Measurements from ENCODE around the gene HCN4.

The HCN4 gene

GRCh38 chr15:73295630-73296286 lies 73.0 kb downstream of the HCN4 start:
- DNase-seq (ENCODE audit: low spot score): no peak

DNA sequence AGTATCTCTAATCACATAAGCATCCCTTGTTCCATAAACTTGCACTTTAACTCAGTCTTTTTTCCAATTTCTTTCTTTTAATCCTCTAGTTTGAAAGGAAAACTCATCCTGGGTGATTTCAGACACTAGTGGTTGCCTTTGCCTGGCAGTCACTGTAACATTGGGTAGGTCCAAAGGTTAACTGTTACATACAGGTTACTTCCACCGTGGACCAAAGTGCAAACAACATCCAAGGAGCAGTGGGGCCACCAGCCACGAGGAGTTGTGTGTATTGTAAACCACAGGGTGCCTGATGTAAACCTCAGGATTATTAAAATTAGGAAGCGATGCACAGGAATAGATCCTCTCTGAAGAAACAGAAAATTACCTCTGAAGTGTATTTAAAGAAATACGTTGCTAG lies 75.0 kb downstream of the HCN4 start:
- DNase-seq (ENCODE audit: low spot score): no peak

GRCh38 chr15:73291441-73291840 lies 77.3 kb downstream of the HCN4 start:
- no peak for DNase-seq (ENCODE audit: low spot score)

DNA sequence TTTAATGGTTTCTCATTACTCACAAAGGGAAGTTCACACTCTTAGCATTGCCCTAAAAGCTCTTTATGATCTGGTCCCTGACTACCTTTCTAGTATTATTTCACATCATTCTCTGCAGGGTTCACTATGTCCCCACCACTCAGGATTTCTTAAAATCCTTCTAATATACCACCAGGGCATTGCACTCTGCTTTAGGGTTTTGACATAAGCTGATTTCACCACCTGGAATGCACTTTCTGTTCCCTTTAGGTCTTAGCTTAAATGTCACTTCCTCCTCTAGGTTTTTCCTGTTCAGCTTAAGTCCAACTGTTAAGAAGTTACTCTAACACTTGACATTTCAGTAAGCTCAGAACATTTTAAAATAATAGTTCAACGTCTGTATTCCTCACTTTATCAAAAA lies 81.7 kb downstream of the HCN4 start:
- DNase-seq (ENCODE audit: low spot score): no peak

- no peak for DNase-seq (ENCODE audit: low spot score)
Observed at GRCh38 chr15:73286311-73286710, 82.4 kb downstream of the HCN4 start.

DNA sequence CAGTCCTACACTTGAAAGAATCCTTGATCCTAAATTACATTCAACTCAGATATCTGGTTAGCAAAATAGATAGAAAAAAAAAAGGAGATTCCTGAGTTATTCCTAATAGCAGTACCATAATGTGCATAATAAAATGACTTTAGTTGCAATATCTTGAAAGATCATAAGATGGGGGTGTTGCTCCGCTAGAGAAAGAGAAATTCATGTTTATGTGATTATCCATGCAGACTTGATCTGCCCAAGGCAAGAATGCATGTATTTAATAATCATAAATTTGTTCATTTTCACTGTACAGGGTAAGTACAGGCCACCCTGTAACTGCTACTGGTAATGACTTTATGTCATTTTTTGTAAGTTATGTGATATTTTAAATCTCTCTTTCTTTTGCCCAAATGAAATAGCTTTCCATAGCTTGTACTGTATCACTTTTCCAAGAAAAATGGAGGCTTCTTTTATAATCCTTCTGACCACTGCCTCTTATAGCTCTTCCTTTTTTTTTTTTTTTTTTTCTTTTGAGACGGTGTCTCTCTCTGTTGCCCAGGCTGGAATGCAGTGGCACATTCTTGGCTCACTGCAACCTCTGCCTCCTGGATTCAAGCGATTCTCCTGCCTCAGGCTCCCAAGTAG lies 84.6 kb downstream of the HCN4 start:
- no peak for DNase-seq (ENCODE audit: low spot score)

DNA sequence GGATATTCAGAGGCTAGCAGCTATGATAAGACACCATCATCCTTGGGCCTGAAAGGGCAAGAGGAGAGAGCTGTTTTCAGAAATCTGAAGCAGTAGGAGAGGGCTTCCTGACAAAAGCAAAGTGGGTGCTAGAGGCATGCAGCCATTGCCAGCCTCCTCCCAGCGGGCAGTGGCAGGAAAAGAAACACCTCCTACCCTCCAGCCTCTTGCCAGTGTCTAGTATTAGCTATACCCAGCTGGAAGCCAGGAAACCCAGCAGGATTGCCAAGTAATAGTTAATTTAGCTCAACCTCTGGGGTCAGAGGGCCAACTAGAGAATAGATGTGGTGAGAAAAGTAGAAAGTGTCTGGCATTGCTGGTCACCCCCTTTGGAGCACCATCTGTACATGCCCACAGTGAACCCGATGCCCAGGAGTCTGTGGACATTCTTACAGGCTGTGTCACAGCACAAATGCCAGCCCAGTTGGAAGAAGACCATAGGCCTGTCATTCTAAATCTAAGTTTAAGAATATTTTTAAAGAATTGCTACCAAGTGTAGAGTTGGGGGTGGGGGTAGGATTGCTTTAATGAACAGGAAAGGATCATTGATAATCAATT lies 85.3 kb downstream of the HCN4 start:
- no peak for DNase-seq (ENCODE audit: low spot score)

DNA sequence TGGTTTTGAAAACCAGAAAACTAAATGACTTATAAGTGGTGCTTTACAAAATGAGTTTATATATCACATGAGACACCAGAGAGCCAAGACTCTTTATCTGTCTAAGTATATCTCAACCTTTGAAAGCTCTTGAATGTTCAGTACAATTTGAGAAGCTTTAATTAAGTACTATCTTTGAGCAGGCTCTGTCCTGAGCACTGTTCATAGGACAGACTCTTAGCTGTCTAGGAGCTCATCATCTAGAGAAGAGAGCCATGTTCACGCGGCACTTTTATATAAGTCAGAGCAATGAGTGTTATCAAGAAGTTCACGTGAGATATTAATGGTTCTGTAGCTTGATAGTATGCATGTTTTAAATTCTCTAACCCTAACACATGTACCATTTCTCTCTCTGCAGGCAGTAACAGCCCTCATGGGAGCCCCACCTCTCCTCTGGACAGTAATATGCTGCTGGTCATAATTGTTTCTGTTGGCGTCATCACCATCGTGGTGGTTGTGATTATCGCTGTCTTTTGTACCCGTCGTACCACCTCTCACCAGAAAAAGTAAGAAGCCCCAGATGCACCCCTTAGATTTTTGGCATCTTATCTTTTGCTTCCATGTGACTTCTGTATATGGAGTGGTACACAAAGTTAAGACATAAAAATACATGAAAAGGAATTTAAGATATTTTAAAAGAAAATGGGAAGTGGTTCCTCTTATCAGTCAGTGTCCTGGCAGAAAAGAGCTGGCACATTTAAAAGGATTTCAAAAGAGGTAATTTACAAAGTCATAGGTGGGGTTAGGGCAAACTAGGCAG lies 86.0 kb downstream of the HCN4 start:
- DNase-seq (ENCODE audit: low spot score): no peak

DNA sequence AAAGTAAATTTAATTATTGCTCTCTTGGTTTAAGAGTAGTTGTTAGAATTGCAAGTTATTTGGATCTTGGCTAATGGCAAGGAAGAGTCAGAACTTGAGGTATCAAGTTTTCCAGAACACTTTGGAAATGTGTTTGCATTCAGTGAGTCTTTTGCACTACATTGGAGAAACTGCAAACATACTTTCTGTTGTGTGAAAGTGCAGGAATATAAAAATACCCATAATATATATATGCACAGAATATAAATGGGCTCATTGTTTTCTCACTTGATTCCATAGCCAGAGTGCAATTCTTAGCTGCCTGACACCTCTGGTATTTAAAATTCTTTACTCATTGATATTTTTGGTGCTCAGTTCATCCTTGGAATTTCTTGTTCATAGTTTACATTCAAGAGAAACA lies 92.9 kb downstream of the HCN4 start:
- no peak for DNase-seq (ENCODE audit: low spot score)

DNA sequence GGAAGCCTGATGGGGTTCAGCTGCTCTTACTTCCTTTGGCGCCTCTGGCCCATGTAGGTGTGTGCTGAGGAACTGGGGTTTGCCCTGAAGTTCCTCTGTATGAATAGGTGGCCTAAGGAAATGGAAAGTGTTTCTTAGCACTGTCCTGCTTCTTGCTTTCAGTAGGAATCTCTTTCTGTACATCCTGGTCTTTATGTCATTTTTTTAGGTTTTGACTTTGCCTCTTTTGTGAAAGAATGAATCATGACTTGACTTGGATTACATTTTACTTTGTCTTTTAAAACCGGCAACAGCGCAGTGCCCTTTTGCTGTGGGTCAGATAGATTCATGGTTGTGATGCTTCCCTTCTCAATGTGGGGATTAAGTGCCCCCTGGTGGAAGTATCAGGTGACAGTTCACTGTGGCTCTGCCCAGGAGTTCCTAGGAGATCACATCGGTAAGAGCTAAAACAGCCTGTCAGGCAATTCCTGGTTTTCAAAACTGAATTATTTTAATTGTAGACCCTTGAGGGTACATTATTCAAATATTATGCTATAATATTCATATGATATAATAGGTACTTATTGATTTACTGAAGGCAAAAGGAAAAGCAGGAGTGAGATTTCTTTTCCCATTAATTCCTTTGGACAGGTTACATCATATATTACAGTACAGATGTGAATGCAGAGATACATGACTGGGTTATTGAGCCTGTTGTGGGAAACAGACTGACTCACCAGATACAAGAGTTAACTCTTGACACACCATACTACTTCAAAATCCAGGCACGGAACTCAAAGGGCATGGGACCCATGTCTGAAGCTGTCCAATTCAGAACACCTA lies 95.4 kb downstream of the HCN4 start:
- peak; percentile 60 for DNase-seq (ENCODE audit: low spot score)

- no peak for DNase-seq (ENCODE audit: low spot score)
Observed at GRCh38 chr15:73270366-73271097, 98.2 kb downstream of the HCN4 start.

Data from activated CD4-positive, alpha-beta T cell treated with anti-CD3 and anti-CD28 coated beads, Interleukin-2, Interleukin-4, amounts not matched to agents 100 ng/mL and 50 ng/mL, durations not matched to agents 16 hours and 8 hours (primary cell).